BJ (cell line): ENCODE results near the gene NKD2. TPM values are rescaled to one million over a fixed set of nuclear protein-coding genes. Genes with fewer than 3 reads are reported as not detected.

ENCODE experiments used
- CTCF ChIA-PET: fragments of 350-600 bp; formaldehyde crosslinking; extraction: SDS; loops from one replicate; lab custom pipeline; 2021; ENCODE audit warnings: antibody characterized with exemption, inconsistent platforms; lab: Yijun Ruan, JAX
- POLR2A ChIA-PET: fragments of 300-600 bp; sonication (Branson Sonifier 250); formaldehyde crosslinking; extraction: SDS; loops from one replicate; lab custom pipeline; 2021; ENCODE audit warnings: antibody characterized with exemption; lab: Charles Lee
- DNase-seq: peaks from one replicate; pipeline ENCODE4 v3.0.0-alpha.2; 2011; ENCODE audit warnings: low read depth
- H3K27me3 ChIP-seq: 2 replicates; pipeline ENCODE4 v1.6.0; 2011; ENCODE audit warnings: low read length; ENCODE audit not compliant: control insufficient read depth, insufficient read depth
- H3K36me3 ChIP-seq: 2 replicates; pipeline ENCODE4 v1.5.1; 2011; ENCODE audit warnings: low read length; ENCODE audit not compliant: control insufficient read depth, insufficient read depth
- H3K4me3 ChIP-seq: 2 replicates; pipeline ENCODE4 v1.5.1; 2011; ENCODE audit warnings: low read depth, mild to moderate bottlenecking, control low read depth, low read length
- CTCF ChIP-seq: IDR thresholded peaks from 2 replicates; pipeline ENCODE4 v1.5.1; 2011; ENCODE audit warnings: low read depth, mild to moderate bottlenecking, control low read depth, inconsistent platforms, low read length, moderate library complexity; ENCODE audit not compliant: insufficient read depth
- polyA plus RNA-seq: library from polyadenylated mRNA; depleted of rRNA; stranded (reverse); fragments of >200 nt; gene quantifications from 2 replicates; pipeline ENCODE4 v1.2.3, GENCODE V29; 2011

The NKD2 gene
- polyA plus RNA-seq, 1 experiment: not detected

- no peak for DNase-seq
- ChIA-PET CTCF (interaction anchor here (0.8 to 1.4 kb wide), 3 partner anchors 19 to 153 kb away, joined by 3 read pairs; no protein-coding TSS in a partner anchor), POLR2A (no interaction called here)
- H3K4me3 ChIP-seq: no peak overlapping the region
- H3K27me3 ChIP-seq: peaks cover 49% of the 10 kb centered on the region
- no peaks in the 10 kb centered on the region for H3K36me3 ChIP-seq
- TF ChIP-seq CTCF: no peak
Measured at GRCh38 chr5:1014781-1015221, 6.2 kb downstream of the NKD2 start.

- CTCF ChIA-PET: interaction anchor here (1.4 kb wide), 2 partner anchors 8 to 81 kb away, joined by 3 to 5 read pairs; no protein-coding TSS in a partner anchor
- Histone ChIP-seq H3K27me3 (peaks cover 47% of the 10 kb centered on the region), H3K4me3 (no peak overlapping the region), H3K36me3 (no peaks in the 10 kb centered on the region)
- POLR2A ChIA-PET: no interaction called here
- DNase-seq: no peak
- no peak for TF ChIP-seq CTCF
Measured at GRCh38 chr5:1015507-1015906, 6.9 kb downstream of the NKD2 start.

- Histone ChIP-seq H3K4me3 (no peak overlapping the region), H3K27me3 (peaks cover 45% of the 10 kb centered on the region), H3K36me3 (no peaks in the 10 kb centered on the region)
- no peak for TF ChIP-seq CTCF
- CTCF ChIA-PET: interaction anchor here (1.0 to 1.4 kb wide), 3 partner anchors 9 to 94 kb away, joined by 3 to 6 read pairs (median 5); no protein-coding TSS in a partner anchor
- POLR2A ChIA-PET: no interaction called here
- no peak for DNase-seq
Measured at GRCh38 chr5:1016036-1016435, 7.4 kb downstream of the NKD2 start.

- ChIA-PET CTCF (interaction anchor here (1.0 to 1.4 kb wide), 2 partner anchors 9 to 94 kb away, joined by 5 to 6 read pairs; no protein-coding TSS in a partner anchor), POLR2A (no interaction called here)
- no peak for DNase-seq
- H3K36me3 ChIP-seq: no peaks in the 10 kb centered on the region
- no peak for TF ChIP-seq CTCF
- H3K4me3 ChIP-seq: no peak overlapping the region
- peaks cover 42% of the 10 kb centered on the region for H3K27me3 ChIP-seq
Measured at GRCh38 chr5:1016476-1016875, 7.9 kb downstream of the NKD2 start.

- no peak overlapping the region for H3K4me3 ChIP-seq
- TF ChIP-seq CTCF: no peak
- peaks cover 36% of the 10 kb centered on the region for H3K27me3 ChIP-seq
- no peak for DNase-seq
- no peaks in the 10 kb centered on the region for H3K36me3 ChIP-seq
- ChIA-PET CTCF (interaction anchor here (1.0 to 4.7 kb wide), 2 partner anchors 9 to 95 kb away, joined by 6 to 34 read pairs; partner anchors contain the start of gene NKD2), POLR2A (no interaction called here)
Measured at GRCh38 chr5:1017056-1017455, 8.5 kb downstream of the NKD2 start.
